ENCODE results near the gene MSI2.

DNA sequence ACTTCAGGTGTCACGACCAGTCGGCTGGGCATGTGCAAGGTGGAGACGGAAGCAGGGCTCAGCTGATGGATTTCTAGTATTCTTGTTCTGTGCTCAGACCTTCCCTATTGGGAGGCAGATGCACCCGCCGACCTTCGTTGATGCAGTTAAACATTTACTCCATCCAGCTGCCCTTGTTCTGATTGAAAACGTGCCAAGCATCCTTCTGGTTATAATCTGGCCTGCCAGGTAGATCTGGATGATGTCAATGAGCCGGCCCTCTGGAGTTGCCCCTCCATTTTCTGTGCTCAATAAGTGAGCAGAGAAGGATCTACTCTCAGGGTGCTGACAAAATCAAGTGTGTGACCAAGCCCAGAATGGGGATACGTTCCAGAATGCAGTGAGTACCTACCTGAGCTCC lies 450.4 kb downstream of the MSI2 start:
- TF ChIP-seq, protein P1, sequence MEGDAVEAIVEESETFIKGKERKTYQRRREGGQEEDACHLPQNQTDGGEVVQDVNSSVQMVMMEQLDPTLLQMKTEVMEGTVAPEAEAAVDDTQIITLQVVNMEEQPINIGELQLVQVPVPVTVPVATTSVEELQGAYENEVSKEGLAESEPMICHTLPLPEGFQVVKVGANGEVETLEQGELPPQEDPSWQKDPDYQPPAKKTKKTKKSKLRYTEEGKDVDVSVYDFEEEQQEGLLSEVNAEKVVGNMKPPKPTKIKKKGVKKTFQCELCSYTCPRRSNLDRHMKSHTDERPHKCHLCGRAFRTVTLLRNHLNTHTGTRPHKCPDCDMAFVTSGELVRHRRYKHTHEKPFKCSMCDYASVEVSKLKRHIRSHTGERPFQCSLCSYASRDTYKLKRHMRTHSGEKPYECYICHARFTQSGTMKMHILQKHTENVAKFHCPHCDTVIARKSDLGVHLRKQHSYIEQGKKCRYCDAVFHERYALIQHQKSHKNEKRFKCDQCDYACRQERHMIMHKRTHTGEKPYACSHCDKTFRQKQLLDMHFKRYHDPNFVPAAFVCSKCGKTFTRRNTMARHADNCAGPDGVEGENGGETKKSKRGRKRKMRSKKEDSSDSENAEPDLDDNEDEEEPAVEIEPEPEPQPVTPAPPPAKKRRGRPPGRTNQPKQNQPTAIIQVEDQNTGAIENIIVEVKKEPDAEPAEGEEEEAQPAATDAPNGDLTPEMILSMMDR (IDR thresholded peaks at IDR 0.05): no peak
- TF ChIP-seq POLR2AphosphoS5 (IDR thresholded peaks at IDR 0.05) (no peak), POLR2A (IDR thresholded peaks at IDR 0.05) (no peak)
